GM18498 (cell line): ENCODE data around the gene EMC6.

Source experiments
- ATAC-seq: cut with Tn5 transposase; IDR thresholded peaks from one replicate; pipeline ENCODE4 v1.9.1; 2021; ENCODE audit warnings: mild to moderate bottlenecking, moderate library complexity; ENCODE audit not compliant: unreplicated experiment

Gene EMC6

GRCh38 chr17:3668279-3669084 is at the start of gene EMC6, which contains the start of gene TAX1BP3:
Gene EMC6 (plus strand): TSS chr17:3668812. CDS start chr17:3669147, 335 bp downstream.
Gene TAX1BP3 (minus strand): TSS chr17:3668578. CDS start chr17:3668526, 52 bp downstream.
- peak; percentile 88 for ATAC-seq

- ATAC-seq = no peak
These were observed 47.4 kb upstream of the EMC6 start for GRCh38 chr17:3621146-3621720.

GRCh38 chr17:3622977-3623594 is 45.5 kb upstream of the EMC6 start:
- ATAC-seq = no peak

- no peak for ATAC-seq
These were observed 41.5 kb upstream of the EMC6 start for GRCh38 chr17:3626831-3627768.

- ATAC-seq = no peak
These were observed 40.8 kb upstream of the EMC6 start for GRCh38 chr17:3627769-3628167.

DNA sequence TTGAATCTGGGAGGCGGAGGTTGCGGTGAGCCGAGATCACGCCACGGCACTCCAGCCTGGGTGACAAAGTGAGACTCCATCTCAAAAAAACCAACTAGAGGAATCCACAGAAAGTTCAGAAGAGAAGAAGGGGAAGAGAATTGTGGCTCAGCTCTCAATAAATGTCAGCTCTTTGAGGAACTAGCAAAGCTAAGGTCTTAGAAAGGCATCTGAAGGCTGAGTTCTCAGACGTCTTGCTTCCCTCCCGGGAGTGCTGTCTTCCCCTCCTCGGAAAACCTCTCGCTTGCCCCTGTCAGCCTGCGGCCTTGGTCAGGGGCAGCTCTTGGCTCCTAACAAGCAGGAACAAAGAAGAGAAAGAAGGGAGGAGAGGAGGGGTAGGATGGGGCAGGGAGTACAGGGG is 37.8 kb upstream of the EMC6 start:
- no peak for ATAC-seq

DNA sequence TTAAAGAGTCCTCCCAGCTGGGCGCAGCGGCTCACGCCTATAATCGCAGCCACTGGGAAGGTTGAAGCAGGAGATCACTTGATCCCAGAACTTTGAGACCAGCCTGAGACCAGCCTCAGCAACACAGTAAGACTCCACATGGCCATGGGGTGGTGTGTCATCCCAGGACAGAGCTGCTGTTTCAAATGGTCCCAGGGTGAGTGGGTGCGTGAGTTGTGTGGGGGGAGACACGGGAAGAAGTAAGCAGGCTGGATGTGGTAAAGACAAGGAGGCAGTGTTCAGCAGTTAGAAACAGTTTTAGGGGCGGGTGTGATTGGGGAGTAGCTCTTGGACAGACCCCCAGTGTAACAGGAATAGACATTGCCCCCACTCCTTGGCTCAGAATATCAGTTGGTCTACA is 36.3 kb upstream of the EMC6 start:
- ATAC-seq = no peak

DNA sequence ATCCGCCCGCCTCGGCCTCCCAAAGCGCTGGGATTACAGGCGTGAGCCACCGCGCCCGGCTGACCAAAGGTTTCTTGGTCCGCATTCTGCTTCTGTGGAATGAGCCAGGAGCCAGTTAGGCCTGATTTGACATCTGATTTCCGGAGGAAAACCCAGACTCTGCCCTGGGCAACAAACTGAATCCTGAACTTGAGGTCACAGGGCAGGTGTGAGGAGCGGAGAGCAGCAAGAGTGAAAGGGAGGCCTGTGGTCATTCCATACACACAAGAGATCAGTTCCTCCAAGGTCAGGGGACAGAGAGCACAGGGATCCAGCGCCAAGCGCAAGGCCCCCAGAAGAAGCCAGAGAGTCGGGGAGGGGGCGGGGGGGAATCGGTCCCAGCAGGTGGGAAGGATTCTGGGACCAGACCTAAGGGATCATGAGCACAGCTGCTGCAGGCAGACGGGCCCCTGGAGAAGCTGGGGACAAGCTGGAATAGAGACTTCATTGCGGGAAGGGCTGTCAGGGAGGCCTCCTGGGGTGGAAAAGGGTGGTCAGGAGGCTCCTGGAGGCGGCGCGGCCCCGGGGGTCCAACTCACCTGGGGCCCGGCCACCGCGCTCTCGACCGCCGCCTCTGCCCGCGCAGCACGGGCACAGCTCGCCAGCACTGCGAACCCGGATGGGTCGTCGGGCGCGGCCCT is 33.0 kb upstream of the EMC6 start:
- ATAC-seq = no peak

DNA sequence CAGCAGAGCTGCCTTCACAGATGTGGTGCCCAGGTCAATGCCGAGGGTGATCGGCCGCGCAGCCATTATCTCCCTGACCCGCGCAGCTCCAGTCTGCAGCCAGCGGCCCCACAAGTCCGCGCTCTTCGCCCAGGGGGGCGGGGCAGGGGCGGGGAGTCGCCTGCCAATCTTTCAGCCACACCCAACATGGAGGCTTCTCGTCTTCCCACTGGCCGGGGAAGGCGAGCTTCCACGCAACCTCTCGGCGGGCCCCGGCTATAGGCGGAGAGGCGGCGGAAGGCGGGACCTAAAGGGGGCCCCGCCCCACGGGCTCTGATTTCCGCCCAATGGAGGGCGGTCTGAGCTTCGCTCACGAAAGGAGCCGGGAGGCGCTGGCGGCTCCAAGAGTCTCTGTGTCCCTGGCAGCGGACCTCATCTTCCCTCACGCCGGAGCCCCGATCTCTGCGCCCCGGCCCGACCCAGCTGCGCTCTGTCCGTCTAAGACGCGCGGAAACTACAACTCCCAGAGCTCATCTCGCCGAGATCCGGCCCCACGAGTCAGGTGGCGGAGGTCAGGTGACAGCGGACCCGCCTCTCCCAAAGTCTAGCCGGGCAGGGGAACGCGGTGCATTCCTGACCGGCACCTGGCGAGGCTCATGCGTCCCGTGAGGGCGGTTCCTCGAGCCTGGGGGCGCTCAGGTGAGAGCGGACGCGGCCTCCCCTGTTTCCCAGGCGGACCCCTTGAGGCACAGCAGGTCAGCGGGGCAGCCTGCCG is 32.3 kb upstream of the EMC6 start, which contains the start of the genes CTNS and SHPK:
Gene CTNS (plus strand): TSS at position 607 of the 754 bp plus-strand sequence. CDS start 3,447 bp downstream, outside the sequence.
Gene SHPK (minus strand): TSS at position 97 of the 754 bp plus-strand sequence. CDS start 31 bp downstream, at position 66.
- ATAC-seq = peak; percentile 97

DNA sequence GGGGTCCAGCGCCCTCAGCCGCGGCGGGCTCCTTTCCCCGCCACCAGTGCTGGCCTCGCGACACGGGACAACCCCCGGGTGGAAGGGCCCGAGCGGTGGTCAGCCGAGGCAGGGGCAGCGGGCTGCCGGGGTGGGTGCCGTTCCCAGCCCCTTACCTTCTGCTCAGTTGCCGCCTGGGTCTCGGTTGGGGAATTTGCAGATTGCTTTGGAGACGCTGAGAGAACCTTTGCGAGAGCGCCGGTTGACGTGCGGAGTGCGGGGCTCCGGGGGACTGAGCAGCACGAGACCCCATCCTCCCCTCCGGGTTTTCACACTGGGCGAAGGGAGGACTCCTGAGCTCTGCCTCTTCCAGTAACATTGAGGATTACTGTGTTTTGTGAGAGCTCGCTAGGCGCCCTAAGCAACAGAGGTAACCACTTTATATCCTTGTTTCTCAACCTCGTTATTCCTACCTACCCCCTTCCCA is 31.7 kb upstream of the EMC6 start:
- peak; percentile 10 for ATAC-seq

DNA sequence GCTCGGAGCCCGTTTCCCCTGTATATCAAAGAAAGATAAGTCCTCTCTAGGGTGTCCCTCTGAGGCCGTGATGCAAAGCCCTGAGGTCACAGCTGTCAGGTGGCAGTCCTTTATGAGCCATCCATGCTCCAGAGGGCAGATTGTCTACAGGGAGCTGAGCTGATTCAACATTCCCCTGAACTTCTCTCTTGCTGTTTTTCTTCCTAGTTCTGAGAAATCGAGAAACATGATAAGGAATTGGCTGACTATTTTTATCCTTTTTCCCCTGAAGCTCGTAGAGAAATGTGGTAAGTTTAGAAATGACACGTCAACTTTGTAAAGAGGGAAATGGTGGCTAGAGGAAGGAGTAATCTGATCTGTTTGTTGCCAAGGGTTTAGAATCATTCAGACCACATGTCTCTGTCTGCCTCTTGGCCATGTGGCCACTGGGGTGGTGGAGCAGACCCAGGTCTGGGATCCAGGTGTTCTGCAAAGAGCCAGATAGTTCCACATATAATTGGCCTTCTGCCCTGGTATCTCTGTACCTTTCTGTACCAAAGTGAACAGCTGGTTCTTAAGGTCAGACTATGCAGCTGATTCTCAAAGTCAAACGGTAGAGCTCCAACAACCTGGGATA is 28.5 kb upstream of the EMC6 start:
- no peak for ATAC-seq

- no peak for ATAC-seq
These were observed 27.6 kb upstream of the EMC6 start for GRCh38 chr17:3641014-3641413.

DNA sequence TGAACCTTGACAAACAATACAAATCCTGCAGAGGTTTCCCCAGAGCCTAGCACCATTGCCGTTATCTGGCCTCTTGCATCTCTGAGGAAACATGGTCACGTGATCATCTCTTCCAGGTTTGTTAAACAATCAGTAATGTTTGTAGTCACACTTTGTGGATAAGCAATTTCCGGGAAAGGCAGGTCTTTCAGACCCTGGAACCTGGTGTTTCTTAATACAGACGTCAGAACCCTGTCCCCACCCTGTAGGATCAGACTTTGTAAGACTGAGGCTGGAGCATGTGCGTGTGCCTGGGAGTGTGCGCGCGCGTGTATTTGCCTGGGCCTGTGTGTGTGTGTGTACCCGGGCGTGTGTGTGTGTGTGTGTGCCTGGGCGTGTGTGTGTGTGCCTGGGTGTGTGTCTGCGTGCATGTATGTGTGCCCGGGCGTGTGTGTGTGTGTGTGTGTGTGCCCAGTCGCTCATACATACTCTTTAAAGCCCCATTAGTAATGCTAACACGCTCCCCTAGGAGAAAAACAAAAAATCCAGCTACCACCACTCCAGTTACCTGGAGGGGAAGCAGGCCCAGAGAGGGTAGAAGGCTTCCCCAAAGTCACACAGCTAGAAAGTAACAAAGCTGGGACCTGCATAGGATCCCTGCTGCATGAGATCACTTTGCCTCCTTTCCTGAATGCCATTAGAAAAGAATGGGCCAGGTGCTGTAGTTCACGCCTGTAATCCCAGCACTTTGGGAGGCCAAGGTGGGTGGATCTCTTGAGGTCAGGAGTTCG is 26.7 kb upstream of the EMC6 start:
- ATAC-seq = no peak

DNA sequence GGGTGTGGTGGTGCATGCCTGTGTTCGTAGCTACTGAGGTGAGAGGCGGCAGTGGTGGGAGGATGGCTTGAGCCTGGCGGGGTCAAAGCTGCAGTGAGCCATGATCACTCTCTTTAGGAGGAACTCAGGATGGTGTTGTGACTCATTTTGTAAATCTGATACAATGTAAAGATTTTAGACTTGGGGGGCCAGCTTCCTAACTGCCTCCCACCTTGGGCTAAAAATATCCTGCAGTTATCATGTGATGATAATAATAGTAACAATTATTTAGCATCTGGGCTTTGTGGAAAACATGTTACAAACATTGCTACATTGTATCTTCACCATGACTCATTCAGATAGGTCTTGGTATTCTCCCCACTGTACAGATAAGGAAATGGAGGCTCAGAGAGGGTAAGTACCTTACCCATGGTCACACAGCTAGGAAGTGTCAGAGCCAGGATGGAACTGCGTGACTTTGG is 24.7 kb upstream of the EMC6 start:
- no peak for ATAC-seq

GRCh38 chr17:3645310-3645709 is 23.3 kb upstream of the EMC6 start:
- ATAC-seq = no peak

GRCh38 chr17:3647251-3647650 is 21.4 kb upstream of the EMC6 start:
- ATAC-seq = no peak

DNA sequence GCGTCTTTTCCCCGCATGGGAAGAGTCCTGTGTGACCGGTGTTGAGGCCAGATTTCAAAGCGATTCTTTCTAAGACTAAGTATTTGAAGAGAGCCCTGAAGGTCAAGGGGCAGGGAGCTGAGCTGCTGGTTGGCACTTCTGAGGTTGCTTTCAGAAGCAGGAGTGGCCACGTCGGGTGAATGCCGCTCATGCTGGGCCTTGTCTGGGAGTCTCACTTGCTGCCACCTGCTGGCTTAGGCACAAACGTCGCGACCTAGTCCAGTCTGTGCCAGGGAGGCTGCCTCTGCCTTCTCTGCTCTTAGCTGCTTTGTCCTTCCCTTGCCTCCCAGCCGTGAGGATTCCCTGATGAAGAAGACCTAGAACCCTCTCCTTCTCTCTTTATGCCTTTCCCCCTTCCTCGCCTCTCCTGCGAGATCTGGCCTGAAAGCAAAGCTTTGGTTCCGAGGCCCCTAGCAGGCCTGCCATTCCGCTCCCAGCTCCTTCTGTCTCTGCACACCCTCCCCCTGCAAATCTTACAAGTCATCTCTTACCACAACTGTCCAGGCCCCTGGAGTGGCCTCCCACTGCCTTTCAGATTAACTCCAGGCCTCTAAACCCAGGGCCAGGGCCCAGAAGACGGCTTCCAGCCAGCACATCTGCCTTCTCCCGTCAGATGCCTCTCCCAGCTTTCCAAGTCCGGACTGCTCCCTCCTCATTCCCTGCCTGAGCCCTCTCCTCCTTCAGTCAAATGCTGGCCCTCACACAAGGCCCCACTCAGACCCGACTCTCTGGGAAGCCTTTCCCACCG is 20.6 kb upstream of the EMC6 start:
- no peak for ATAC-seq
